Activated T-helper 1 cell treated with Interleukin-2 at 50 U/mL for 16 hours (primary cell): ENCODE results near the gene DCAF15.

ENCODE experiments used
- DNase-seq: peaks from one replicate; pipeline ENCODE4 v3.0.0-alpha.2; 2020; ENCODE audit warnings: low read depth

The DCAF15 gene

GRCh38 chr19:13931391-13932148 lies 20.7 kb upstream of the DCAF15 start:
- no peak for DNase-seq

DNA sequence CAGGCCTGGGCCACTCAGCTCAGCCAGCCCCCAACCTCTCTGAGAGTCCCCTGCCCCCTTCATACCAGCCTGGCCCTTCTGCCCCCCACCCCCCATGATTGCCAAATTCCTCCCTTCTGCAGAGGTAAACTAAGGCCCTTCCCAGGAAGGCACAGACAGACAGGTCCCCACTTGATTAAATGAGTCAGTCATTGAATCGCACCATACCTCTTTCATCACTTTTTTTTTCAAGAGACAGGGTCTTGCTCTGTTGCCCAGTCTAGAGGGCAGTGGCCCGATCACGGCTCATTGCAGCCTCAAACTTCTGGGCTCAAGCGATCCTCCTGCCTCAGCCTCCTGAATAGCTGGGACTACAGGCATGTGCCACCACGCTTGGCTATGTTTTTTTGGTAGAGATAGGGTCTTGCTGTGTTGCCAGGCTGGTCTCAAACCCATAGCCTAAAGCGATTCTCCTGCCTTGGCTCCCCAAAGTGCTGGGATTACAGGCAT lies 20.1 kb upstream of the DCAF15 start:
- no peak for DNase-seq

DNA sequence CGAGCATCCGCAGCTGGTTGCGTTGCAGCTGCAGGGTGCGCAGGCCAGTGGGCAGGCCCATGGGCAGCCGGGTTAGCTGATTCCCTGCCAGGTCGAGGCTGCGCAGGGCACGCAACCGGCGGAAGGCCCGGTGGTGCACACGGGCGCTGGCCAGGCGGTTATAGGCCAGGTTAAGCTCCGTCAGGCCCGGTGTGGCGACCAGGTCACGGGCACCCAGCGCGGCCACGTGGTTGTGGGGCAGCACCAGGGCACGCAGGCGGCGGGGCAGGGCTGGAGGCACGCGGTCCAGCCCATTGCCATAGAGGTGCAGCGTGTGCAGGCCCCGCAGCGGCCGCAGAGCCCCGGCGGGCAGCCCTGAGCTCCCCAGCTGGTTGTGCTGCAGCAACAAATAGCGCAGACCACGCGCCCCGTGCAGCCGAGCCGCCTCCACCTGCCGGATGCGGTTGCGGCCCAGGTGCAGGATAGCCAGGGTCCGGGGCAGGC lies 19.4 kb upstream of the DCAF15 start:
- no peak for DNase-seq

DNA sequence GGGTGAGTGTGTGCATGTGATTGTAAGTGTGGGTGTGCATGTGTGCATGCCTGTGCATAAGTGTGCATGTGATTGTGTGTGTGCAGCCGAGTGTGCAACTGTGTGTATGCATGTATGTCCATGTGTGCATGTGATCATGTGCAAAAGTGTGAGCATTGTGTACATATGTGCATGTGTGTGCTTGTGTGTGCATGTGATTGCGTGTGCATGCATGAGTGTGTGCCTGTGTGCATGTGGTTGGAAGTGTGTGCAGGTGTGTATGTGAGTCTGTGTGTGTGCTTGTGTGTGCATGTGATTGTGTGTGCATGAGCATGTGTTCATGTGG lies 17.6 kb upstream of the DCAF15 start:
- no peak for DNase-seq

DNA sequence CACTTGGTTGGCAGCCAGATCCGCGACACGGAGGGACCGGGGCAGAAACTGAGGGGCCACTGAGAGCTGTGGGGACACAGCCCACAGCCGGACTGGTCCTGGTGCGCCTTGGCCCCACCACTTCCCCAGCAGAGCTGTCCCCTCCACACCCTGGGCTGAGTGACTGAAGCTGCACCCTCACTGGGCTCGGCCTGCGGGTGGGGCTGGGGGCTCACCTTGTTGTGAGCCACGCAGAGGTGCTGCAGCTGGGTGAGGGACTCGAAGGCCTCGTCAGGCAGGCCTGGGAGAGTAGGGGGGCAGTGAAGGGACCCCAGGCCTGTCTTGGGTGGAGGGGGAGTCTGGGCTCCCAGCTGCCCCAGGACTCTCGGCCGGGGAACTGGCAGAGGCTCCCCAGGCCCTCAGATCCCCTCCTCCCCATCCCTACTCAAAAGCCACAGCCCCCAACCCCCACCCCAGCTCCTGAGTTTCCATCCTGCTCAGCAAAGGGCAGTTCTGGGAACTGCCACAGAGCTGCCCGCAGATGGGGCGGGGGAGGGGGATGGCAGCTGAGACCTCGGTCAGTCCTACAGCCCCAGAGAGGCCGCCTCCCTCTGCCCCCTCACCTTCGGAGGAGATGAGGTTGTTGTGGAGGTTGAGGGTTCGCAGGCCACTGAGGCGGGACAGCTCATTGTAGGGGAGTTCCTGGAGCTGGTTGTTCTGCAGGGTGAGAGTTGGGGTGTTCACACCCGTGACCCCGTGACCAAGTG lies 16.4 kb upstream of the DCAF15 start:
- no peak for DNase-seq

DNA sequence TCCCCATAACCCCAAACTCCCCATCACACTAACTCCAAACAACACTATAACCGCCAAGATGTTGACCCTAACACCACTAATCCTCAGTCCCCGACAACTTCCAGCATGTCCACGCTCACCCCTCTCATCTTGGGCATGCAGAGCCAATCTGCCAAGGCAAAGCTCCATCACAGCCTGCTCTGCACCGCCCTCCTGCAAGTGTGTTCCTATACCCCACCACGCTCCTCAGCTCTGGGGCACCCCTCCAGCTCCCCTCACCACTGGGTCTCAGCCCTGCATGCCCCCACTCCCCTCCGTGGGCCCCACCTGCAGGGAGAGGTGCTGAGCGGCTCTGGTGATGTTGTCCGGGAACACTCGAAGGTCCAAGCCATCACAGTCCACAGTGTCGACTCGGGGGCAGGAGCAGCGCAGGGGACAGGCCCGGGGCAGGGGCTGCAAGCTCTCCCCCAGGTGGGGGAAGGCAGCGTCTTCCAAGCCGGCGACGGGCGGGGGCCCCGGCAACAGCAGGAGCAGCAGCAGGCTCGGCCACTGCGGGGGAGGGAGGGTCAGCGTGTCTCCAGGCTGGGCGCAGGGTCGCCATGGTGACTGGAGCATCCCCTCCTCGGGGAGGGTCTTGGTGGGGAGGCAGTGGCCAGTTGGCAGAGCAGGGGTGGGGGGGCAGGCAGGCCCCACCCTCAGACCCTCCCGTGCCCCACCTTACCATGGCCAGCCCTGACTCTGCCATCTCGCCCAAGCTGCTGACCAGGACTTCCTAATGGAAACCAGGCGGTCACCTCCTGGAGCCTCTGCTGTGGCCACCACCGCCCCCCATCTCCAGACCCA lies 14.6 kb upstream of the DCAF15 start:
- no peak for DNase-seq

- DNase-seq, result no peak
Observed at GRCh38 chr19:13938301-13939064, 13.8 kb upstream of the DCAF15 start, which contains the start of gene PODNL1. TSS of gene PODNL1 (minus strand) at chr19:13938417. CDS start at chr19:13938181, 236 bp downstream.

- no peak for DNase-seq
Observed at GRCh38 chr19:13942023-13942684, 10.2 kb upstream of the DCAF15 start.

DNA sequence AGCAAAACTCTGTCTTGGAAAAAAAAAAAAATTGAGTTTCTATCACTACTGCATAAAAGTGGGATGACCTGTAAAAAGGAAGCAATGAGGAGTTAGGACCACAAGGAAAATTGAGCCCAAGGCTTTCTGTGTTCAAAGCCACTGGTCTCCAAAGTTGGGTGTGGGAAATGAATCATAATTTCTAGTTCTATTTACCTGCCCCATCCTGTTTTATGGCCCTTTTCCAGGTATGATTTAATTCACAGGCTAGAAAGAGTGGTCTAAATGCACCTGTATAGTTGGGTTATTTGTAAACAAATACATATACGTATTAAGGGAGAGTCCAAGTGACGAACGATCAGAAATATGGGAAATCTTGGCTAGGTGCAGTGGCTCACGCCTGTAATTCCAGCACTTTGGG lies 5.9 kb upstream of the DCAF15 start:
- DNase-seq, result no peak

- DNase-seq, result no peak
Observed at GRCh38 chr19:13951043-13951442, 1.3 kb upstream of the DCAF15 start.

- no peak for DNase-seq
Observed at GRCh38 chr19:13951799-13952153, 533 bp upstream of the DCAF15 start.

DNA sequence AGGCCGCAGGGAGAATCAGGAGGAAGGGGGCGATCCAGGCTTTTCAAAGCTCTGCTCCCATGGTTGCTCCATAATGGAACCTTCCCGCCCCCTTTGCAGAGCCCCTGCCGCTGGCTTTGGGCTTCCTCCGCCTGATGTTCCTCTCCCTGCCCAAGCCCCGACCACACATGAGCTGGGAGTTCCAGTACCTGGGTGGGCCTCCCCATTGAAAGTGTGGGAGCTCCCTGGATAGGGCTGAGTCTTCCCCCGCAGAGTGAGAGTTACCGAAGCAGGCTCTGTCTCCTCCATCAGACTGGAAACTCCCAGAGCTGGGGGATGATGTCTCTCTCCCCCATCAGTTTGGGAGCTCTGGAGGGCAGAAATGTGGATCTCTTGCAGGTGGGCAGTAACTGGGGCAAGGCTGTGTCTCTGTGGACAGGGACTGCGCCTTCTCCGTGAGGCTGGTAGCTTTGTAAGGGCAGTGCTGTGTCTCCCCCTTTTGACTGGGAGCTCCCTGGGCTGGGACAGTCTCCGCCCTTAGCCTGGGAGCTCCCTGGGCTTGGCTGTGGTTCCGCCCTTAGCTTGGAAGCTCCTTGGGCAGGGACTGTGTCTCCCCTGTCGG lies 722 bp downstream of the DCAF15 start:
- no peak for DNase-seq

GRCh38 chr19:13954185-13954584 lies 1.9 kb downstream of the DCAF15 start:
- no peak for DNase-seq

- DNase-seq, result no peak
Observed at GRCh38 chr19:13955662-13956364, 3.5 kb downstream of the DCAF15 start.

GRCh38 chr19:13956365-13956744 lies 4.0 kb downstream of the DCAF15 start:
- no peak for DNase-seq

- DNase-seq, result no peak
Observed at GRCh38 chr19:13957051-13957450, 4.7 kb downstream of the DCAF15 start.

DNA sequence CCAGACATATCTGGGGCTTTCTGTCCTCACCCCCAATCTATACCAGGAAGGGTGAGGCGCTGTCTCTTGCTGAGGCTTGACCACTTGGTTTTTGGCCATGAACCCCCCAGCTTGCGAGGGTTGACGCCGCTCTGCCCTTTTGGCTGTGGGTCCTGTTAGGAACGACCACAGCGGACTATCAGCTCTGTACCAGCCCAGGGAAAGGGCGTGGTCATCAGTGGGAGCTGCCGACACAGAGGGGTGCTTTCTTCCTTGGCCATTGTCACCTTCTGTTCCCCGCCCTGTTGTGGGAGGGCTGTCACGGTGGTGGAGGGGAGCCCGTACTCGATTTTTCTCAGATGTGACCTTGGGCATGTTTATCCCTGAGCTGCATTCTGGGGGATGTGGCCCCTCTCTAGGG lies 5.7 kb downstream of the DCAF15 start:
- DNase-seq, result no peak

DNA sequence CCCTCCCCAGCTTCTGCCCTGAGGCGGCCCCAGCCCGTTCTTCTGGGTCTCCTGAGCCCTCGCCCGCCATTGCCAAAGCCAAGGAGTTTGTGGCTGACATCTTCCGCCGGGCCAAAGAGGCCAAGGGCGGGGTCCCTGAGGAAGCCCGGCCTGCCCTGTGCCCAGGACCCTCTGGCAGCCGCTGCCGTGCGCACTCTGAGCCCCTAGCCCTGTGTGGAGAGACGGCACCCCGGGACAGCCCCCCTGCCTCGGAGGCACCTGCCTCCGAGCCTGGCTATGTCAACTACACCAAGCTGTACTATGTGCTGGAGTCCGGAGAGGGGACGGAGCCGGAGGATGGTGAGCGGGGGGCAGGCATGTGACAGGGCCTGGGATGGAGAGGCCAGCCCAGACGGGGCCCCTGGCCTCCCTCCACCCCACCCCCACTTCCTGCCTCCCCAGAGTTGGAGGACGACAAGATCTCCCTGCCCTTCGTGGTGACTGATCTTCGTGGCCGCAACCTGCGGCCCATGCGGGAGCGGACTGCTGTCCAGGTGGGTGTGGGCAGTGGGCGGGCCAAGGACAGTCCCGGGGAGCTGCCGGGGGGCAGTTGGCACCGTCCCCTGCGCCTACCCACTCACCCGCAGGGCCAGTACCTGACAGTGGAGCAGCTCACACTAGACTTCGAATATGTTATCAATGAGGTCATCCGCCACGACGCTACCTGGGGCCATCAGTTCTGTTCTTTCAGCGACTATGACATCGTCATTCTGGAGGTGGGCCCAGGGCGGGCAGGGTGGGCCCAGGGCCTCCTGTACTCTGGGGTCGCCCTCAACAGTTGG lies 7.0 kb downstream of the DCAF15 start:
- no peak for DNase-seq
